Fibroblast of the conjunctiva (primary cell): ENCODE measurements around the gene TAF4.
"Not testable (repeated sequence)": the region's sequence is repeated elsewhere in the genome, so short reads cannot be mapped to it uniquely, and the experiment has no call there.

Experiments used
- DNase-seq: peaks from one replicate; pipeline ENCODE4 v3.0.0-alpha.2; 2010; ENCODE audit warnings: low read depth

The TAF4 gene

GRCh38 chr20:62065674-62066338 is at the start of gene TAF4:
Gene TAF4 (minus strand): TSS chr20:62065881. CDS start chr20:62065810, 71 bp downstream.
- peak; percentile 30 for DNase-seq

GRCh38 chr20:62114894-62115293 is 49.2 kb upstream of the TAF4 start:
- DNase-seq, result no peak

- DNase-seq, result no peak
These were observed 46.7 kb upstream of the TAF4 start for GRCh38 chr20:62112368-62112767.

- no peak for DNase-seq
These were observed 45.5 kb upstream of the TAF4 start for GRCh38 chr20:62111148-62111547.

GRCh38 chr20:62105592-62105991 is 39.9 kb upstream of the TAF4 start:
- no peak for DNase-seq

GRCh38 chr20:62104791-62105345 is 39.2 kb upstream of the TAF4 start:
- no peak for DNase-seq

GRCh38 chr20:62104234-62104789 is 38.6 kb upstream of the TAF4 start:
- DNase-seq, result no peak

GRCh38 chr20:62103508-62104233 is 38.0 kb upstream of the TAF4 start:
- DNase-seq, result no peak

- no peak for DNase-seq
These were observed 35.4 kb upstream of the TAF4 start for GRCh38 chr20:62101078-62101477.

GRCh38 chr20:62097881-62098407 is 32.3 kb upstream of the TAF4 start:
- no peak for DNase-seq

GRCh38 chr20:62096421-62097380 is 31.0 kb upstream of the TAF4 start:
- DNase-seq, result no peak

GRCh38 chr20:62089393-62089792 is 23.7 kb upstream of the TAF4 start:
- DNase-seq, result no peak

- DNase-seq, result peak; percentile 30
These were observed 22.8 kb upstream of the TAF4 start for GRCh38 chr20:62088258-62089127.

GRCh38 chr20:62087632-62088031 is 22.0 kb upstream of the TAF4 start:
- no peak for DNase-seq

- DNase-seq, result no peak
These were observed 21.5 kb upstream of the TAF4 start for GRCh38 chr20:62087227-62087626.

GRCh38 chr20:62085206-62085605 is 19.5 kb upstream of the TAF4 start:
- no peak for DNase-seq

GRCh38 chr20:62084224-62084623 is 18.5 kb upstream of the TAF4 start:
- DNase-seq, result not testable (repeated sequence)

- DNase-seq, result no peak
These were observed 17.6 kb upstream of the TAF4 start for GRCh38 chr20:62083312-62083711.

GRCh38 chr20:62080249-62080990 is 14.7 kb upstream of the TAF4 start:
- no peak for DNase-seq

- no peak for DNase-seq
These were observed 13.5 kb upstream of the TAF4 start for GRCh38 chr20:62079166-62079565.
